Measurements from ENCODE around the gene USF2. TPM values are rescaled to one million over a fixed set of nuclear protein-coding genes. Genes with fewer than 3 reads are reported as not detected.

Gene USF2
- polyA plus RNA-seq, 1 donor (not counting 4 experiments of a cell fraction or from before 2014, with no cell fraction given): 53.8 TPM

- dilution Hi-C loops (cut with MboI; ENCODE audit: extremely low pct_ligation_motif_present, low sequenced_read_pairs): no loop called here
- FAIRE-seq (no peak), DNase-seq (ENCODE audit: low read depth, low spot score) (no peak)
Measured at GRCh38 chr19:35296644-35297514, 28.1 kb downstream of the USF2 start.

DNA sequence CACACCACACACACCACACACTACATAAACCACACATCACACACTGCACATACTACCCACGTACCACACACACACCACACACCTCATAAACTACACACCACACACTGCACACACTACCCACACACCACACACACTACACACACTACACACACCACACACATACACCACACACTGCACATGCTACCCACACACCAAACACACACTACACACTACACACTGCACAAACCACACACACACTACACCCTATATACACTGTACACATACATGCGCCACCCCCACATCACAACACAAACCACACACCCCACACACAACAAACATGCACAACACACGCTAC lies 28.7 kb downstream of the USF2 start:
- Histone ChIP-seq H3K9ac (ENCODE audit: control insufficient read depth, extremely low read depth, insufficient read depth, low read length) (no peak overlapping the region), H3K4me1 (ENCODE audit: control insufficient read depth, extremely low read depth, insufficient read depth, low read length) (no peaks in the 10 kb centered on the region), H2AFZ (ENCODE audit: control insufficient read depth, low read length) (no peak overlapping the region), H4K20me1 (ENCODE audit: control insufficient read depth, extremely low read depth, insufficient read depth, low read length) (no peaks in the 10 kb centered on the region), H3K4me3 (ENCODE audit: control insufficient read depth in 2 of 3, extremely low read depth in 1 of 3, insufficient read depth in 2 of 3, low read depth in 1 of 3, low read length in 3 of 3) (no peak overlapping the region), H3K9me1 (ENCODE audit: control insufficient read depth, extremely low read depth, insufficient read depth, low read length) (no peaks in the 10 kb centered on the region), H3K27ac (ENCODE audit: control insufficient read depth, insufficient read depth, low read length) (no peak overlapping the region), H3K9me3 (ENCODE audit: control insufficient read depth, low read depth, low read length) (no peaks in the 10 kb centered on the region), H3K79me2 (ENCODE audit: control insufficient read depth, insufficient read depth, low read length) (no peaks in the 10 kb centered on the region), H3K36me3 (ENCODE audit: control insufficient read depth in 2 of 2, extremely low read depth in 1 of 2, insufficient read depth in 2 of 2, low read length in 2 of 2) (no peaks in the 10 kb centered on the region), H3K27me3 (ENCODE audit: control insufficient read depth, extremely low read depth, insufficient read depth, low read length) (peaks cover 31% of the 10 kb centered on the region), H3K4me2 (ENCODE audit: control insufficient read depth, extremely low read depth, insufficient read depth, low read depth, low read length) (no peak overlapping the region)
- TF ChIP-seq CTCF (optimal IDR thresholded peaks at IDR 0.05 in 1 of 3, IDR thresholded peaks at IDR 0.05 in 1 of 3, conservative IDR thresholded peaks at IDR 0.05 in 1 of 3; ENCODE audit: extremely low read depth in 1 of 3, insufficient read depth in 2 of 3, low read length in 3 of 3) (no peak), EZH2 (IDR thresholded peaks at IDR 0.05; ENCODE audit: low read length) (no peak)
- DNase-seq (ENCODE audit: low read depth, low spot score): no peak
- FAIRE-seq: no peak
- dilution Hi-C loops (cut with MboI; ENCODE audit: extremely low pct_ligation_motif_present, low sequenced_read_pairs): no loop called here

More at GRCh38 chr19:35296644-35297514, 28.1 kb downstream of the USF2 start:
- Histone ChIP-seq H3K9me3 (ENCODE audit: control insufficient read depth, low read depth, low read length) (no peaks in the 10 kb centered on the region), H3K36me3 (ENCODE audit: control insufficient read depth in 2 of 2, extremely low read depth in 1 of 2, insufficient read depth in 2 of 2, low read length in 2 of 2) (no peaks in the 10 kb centered on the region), H3K4me3 (ENCODE audit: control insufficient read depth in 2 of 3, extremely low read depth in 1 of 3, insufficient read depth in 2 of 3, low read depth in 1 of 3, low read length in 3 of 3) (no peak overlapping the region), H3K9ac (ENCODE audit: control insufficient read depth, extremely low read depth, insufficient read depth, low read length) (no peak overlapping the region), H4K20me1 (ENCODE audit: control insufficient read depth, extremely low read depth, insufficient read depth, low read length) (no peaks in the 10 kb centered on the region), H3K79me2 (ENCODE audit: control insufficient read depth, insufficient read depth, low read length) (no peaks in the 10 kb centered on the region), H3K4me1 (ENCODE audit: control insufficient read depth, extremely low read depth, insufficient read depth, low read length) (no peaks in the 10 kb centered on the region), H3K4me2 (ENCODE audit: control insufficient read depth, extremely low read depth, insufficient read depth, low read depth, low read length) (no peak overlapping the region), H3K9me1 (ENCODE audit: control insufficient read depth, extremely low read depth, insufficient read depth, low read length) (no peaks in the 10 kb centered on the region), H3K27ac (ENCODE audit: control insufficient read depth, insufficient read depth, low read length) (no peak overlapping the region), H2AFZ (ENCODE audit: control insufficient read depth, low read length) (no peak overlapping the region), H3K27me3 (ENCODE audit: control insufficient read depth, extremely low read depth, insufficient read depth, low read length) (peaks cover 36% of the 10 kb centered on the region)
- TF ChIP-seq CTCF (optimal IDR thresholded peaks at IDR 0.05 in 1 of 3, IDR thresholded peaks at IDR 0.05 in 1 of 3, conservative IDR thresholded peaks at IDR 0.05 in 1 of 3; ENCODE audit: extremely low read depth in 1 of 3, insufficient read depth in 2 of 3, low read length in 3 of 3) (no peak), EZH2 (IDR thresholded peaks at IDR 0.05; ENCODE audit: low read length) (no peak)

Data from keratinocyte (primary cell).